ENCODE measurements around the gene HCN2.
"Not testable (repeated sequence)": the region's sequence is repeated elsewhere in the genome, so short reads cannot be mapped to it uniquely, and the experiment has no call there.

- TF ChIP-seq SMC3 (conservative IDR thresholded peaks at IDR 0.05; ENCODE audit: insufficient read depth, low read depth, low read length); CHCHD3 (CRISPR knock-in tag; IDR thresholded peaks at IDR 0.05); SMARCA4 (IDR thresholded peaks at IDR 0.05); ZNF12 (CRISPR knock-in tag; IDR thresholded peaks at IDR 0.05); ZNF23 (CRISPR knock-in tag; IDR thresholded peaks at IDR 0.05); ELF1 (tag; IDR thresholded peaks at IDR 0.05): not testable (repeated sequence)
These were observed 14.1 kb downstream of the HCN2 start for GRCh38 chr19:603779-604178.
